ENCODE data around the gene MAP6. TPM values are rescaled to one million over a fixed set of nuclear protein-coding genes. Genes with fewer than 3 reads are reported as not detected.
A peak's percentile ranks its signal among the peaks of the same experiment; 100 is the strongest.

MAP6 gene
- total RNA-seq, 2 donors from 2014 or later = 0.14 TPM; not detected in 1

DNA sequence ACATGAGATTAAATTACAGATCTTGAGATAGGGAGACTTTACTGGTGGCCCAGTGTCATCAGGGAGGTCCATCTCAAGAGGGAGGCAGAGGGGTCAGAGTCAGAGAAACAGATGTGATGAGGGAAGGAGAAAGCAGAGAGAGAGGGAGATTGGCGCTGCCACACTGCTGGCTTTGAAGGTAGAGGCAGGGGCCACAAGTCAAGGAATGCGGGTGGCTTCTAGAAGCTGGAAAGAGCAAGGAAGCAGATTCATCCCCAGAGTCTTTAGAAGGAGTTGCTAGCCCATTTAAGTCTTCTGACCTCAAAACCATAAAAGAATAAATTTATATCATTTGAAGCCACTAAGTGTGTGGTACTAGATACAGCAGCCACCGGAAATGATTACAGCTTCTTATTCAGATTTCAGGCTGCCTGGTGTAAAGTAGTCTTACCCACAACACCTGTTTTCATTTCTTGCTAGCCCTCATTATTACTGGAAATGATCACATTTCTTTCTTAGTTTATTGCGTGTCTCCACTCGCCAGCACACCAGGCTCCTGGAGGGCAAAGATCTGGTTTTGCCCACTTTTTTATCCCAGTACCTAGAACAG is 119.4 kb downstream of the MAP6 start:
- H3K4me1 Mint-ChIP-seq (ENCODE audit: low read depth in 2 of 2) = peaks cover 7 to 12% of the 10 kb centered on the region in 2 donors
- peaks cover 0 to 12% of the 10 kb centered on the region in 2 donors for H3K27me3 Mint-ChIP-seq
- no peaks in the 10 kb centered on the region for H3K9me3 Mint-ChIP-seq
- no peak for ATAC-seq
- H3K4me3 Mint-ChIP-seq = no peak overlapping the region
- no peak for DNase-seq (ENCODE audit: low spot score)
- no peaks in the 10 kb centered on the region for H3K36me3 Mint-ChIP-seq
- H3K27ac Mint-ChIP-seq = no peak overlapping the region

DNA sequence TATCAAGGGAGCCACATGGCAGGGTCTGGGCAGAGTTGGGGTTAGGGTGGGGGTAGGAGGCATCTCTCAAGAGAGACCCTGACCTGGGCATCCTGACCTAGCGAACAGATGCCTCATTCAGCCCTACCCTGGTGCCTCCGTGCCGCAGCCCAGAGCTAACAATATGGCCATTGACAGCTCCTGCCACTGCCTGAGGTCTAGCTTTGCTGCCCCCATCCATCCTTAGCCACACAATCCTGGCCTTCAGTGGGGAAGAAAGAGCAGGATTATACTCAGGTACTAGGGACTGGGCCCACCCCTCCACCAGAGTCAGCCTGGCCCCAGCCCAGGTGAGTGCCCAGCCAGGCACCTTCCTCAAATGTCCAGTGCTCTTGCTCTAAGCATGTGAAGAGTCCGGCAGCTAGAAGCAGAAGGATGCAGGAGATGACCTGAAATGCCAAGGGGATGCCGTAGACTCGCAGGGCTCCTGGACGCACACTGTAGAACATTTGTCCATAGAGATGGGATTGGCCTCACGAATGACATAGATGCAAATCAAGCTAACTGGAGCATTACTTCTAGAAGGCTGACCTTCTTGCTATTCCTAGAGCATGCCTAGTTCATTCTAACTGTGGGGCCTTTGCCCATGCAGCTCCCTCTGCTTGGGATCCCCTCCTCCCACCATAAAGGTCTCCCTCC is 120.1 kb downstream of the MAP6 start:
- H3K9me3 Mint-ChIP-seq = no peaks in the 10 kb centered on the region
- peaks cover 7 to 12% of the 10 kb centered on the region in 2 donors for H3K4me1 Mint-ChIP-seq (ENCODE audit: low read depth in 2 of 2)
- no peak for ATAC-seq
- no peaks in the 10 kb centered on the region for H3K36me3 Mint-ChIP-seq
- no peak overlapping the region for H3K4me3 Mint-ChIP-seq
- H3K27me3 Mint-ChIP-seq = peaks cover 0 to 12% of the 10 kb centered on the region in 2 donors
- no peak for DNase-seq (ENCODE audit: low spot score)
- H3K27ac Mint-ChIP-seq = no peak overlapping the region

DNA sequence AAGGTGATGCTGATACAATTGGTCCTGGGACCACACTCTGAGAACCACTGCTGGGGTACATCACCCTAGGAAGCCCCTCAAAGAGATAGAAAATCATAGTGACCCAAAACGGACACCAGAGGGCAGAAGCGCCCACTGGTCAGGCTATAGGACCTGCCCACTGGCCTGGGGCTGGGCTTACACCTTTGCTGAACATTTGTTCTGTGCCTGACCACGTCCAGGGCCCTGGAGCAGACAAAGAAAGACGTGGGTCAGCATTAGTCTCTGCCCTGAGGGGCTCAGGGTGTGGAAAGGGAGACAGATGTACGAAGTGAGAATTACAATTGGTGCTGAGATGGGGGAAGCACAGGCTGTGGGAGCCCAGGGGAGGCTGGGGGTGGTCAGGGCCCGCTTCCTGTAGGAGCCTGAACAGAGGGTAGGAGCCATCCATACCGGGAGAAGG is 121.2 kb downstream of the MAP6 start:
- Mint-ChIP-seq H3K36me3 (no peaks in the 10 kb centered on the region), H3K9me3 (no peaks in the 10 kb centered on the region), H3K27ac (peak overlapping the region; percentile 40 to 75), H3K4me1 (ENCODE audit: low read depth in 2 of 2) (peaks cover 7 to 12% of the 10 kb centered on the region in 2 donors), H3K4me3 (no peak overlapping the region), H3K27me3 (peaks cover 0 to 12% of the 10 kb centered on the region in 2 donors)
- peak; percentile 67 to 75 for ATAC-seq
- DNase-seq (ENCODE audit: low spot score) = no peak

DNA sequence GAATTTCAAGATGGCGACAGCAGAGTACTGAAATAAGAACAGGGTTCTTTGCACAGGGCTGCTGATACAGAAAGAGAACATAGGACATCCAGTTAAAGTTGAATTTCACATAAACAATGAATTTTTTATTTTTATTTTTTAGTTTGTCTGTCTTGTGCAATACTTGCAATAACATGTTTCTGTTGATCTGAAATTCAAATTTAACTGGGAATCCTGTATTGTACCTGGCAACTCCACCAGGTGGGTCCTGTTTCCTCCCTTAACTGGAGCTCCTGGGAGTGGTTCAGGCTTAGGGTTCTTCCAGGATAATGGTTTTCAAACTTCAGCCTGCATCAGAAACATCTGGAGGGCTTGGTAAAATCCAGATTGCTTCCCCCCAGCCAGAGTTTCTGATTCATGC is 121.7 kb downstream of the MAP6 start:
- Mint-ChIP-seq H3K27me3 (peaks cover 0 to 12% of the 10 kb centered on the region in 2 donors), H3K27ac (peak overlapping the region in 1 of 2 donors; percentile 75), H3K4me1 (ENCODE audit: low read depth in 2 of 2) (peaks cover 7 to 12% of the 10 kb centered on the region in 2 donors), H3K9me3 (no peaks in the 10 kb centered on the region), H3K4me3 (no peak overlapping the region), H3K36me3 (no peaks in the 10 kb centered on the region)
- no peak for DNase-seq (ENCODE audit: low spot score)
- ATAC-seq = no peak

DNA sequence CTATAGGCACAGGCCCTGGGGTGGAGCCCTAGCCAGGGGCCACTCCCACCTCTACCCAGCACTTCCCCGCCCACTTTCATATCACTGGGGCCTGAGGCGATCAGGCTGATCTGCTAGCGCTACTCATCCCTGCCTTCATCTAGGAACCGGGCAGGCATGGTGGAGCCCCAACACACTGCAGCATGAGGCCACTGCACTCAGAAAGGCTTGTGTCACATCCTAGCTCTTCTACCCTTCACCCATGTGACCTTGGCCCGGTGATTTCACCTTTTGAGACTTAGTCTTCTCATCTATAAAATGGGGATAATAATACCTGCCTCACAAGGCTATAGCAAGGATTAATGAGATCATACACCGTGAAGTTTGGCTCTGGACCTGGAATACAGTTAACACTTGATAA is 125.0 kb downstream of the MAP6 start:
- peaks cover 6 to 12% of the 10 kb centered on the region in 2 donors for H3K27me3 Mint-ChIP-seq
- H3K4me3 Mint-ChIP-seq = no peak overlapping the region
- ATAC-seq = no peak
- H3K36me3 Mint-ChIP-seq = no peaks in the 10 kb centered on the region
- H3K4me1 Mint-ChIP-seq (ENCODE audit: low read depth in 2 of 2) = peaks cover 7 to 13% of the 10 kb centered on the region in 2 donors
- H3K27ac Mint-ChIP-seq = no peak overlapping the region
- no peaks in the 10 kb centered on the region for H3K9me3 Mint-ChIP-seq
- DNase-seq (ENCODE audit: low spot score) = no peak

DNA sequence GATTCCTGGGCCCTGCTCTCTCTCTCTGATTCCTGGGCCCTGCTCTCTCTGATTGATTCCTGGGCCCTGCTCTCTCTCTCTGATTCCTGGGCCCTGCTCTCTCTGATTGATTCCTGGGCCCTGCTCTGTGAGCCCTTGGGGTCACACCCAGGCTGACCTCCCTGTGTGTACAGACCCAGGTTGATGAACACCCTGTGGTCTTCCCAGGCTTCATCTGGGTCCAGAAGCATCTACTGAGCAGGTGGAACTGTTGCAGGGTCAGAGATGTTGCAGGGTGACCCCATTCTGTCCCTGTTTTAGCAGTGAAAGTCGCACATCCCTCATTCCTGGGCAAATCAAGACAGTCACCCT is 126.8 kb downstream of the MAP6 start:
- DNase-seq (ENCODE audit: low spot score) (no peak), ATAC-seq (no peak)
- Mint-ChIP-seq H3K36me3 (no peaks in the 10 kb centered on the region), H3K4me3 (no peak overlapping the region), H3K4me1 (ENCODE audit: low read depth in 2 of 2) (peaks cover 16 to 24% of the 10 kb centered on the region in 2 donors), H3K27ac (no peak overlapping the region), H3K27me3 (peaks cover 6 to 13% of the 10 kb centered on the region in 2 donors), H3K9me3 (no peaks in the 10 kb centered on the region)

DNA sequence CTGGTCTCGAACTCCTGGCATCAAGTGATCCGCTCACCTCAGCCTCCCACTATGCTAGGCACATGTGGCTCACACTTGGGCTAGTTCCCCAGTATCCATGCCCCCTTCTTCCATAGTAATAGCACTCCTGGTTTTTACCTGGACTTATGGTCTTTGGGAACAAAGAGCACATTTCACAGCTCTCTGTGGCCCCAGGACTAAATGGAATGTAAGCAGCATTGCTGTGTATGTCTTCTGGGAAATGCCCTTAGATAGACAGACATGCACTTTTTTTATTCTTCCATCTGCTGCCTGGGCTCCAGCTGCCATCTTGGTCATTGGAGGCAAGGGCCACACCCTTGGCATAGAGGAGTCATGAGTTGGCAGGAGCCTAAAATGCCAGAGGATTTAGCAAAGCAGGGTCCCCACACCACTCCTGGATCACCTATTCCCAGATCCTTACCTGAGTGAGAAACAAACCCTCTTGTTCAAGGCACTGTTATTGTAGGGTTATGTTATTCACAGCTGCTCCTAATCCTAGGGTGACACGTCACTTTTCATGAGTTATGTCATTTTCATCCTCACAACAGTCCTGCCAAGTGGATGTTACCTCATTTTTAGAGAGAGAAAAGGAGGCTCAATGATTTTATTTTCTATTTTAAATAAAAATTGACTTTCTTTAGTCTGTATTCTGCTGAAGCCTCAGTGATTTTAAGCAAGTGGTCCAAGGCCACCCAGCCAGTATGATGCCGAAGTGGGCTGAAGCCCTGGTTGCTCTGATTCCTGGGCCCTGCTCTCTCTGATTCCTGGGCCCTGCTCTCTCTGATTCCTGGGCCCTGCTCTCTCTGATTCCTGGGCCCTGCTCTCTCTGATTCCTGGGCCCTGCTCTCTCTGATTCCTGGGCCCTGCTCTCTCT is 127.4 kb downstream of the MAP6 start:
- no peak overlapping the region for H3K4me3 Mint-ChIP-seq
- H3K27ac Mint-ChIP-seq = no peak overlapping the region
- H3K36me3 Mint-ChIP-seq = no peaks in the 10 kb centered on the region
- H3K9me3 Mint-ChIP-seq = no peaks in the 10 kb centered on the region
- ATAC-seq = no peak
- peaks cover 6 to 10% of the 10 kb centered on the region in 2 donors for H3K27me3 Mint-ChIP-seq
- no peak for DNase-seq (ENCODE audit: low spot score)
- H3K4me1 Mint-ChIP-seq (ENCODE audit: low read depth in 2 of 2) = peaks cover 23 to 30% of the 10 kb centered on the region in 2 donors

DNA sequence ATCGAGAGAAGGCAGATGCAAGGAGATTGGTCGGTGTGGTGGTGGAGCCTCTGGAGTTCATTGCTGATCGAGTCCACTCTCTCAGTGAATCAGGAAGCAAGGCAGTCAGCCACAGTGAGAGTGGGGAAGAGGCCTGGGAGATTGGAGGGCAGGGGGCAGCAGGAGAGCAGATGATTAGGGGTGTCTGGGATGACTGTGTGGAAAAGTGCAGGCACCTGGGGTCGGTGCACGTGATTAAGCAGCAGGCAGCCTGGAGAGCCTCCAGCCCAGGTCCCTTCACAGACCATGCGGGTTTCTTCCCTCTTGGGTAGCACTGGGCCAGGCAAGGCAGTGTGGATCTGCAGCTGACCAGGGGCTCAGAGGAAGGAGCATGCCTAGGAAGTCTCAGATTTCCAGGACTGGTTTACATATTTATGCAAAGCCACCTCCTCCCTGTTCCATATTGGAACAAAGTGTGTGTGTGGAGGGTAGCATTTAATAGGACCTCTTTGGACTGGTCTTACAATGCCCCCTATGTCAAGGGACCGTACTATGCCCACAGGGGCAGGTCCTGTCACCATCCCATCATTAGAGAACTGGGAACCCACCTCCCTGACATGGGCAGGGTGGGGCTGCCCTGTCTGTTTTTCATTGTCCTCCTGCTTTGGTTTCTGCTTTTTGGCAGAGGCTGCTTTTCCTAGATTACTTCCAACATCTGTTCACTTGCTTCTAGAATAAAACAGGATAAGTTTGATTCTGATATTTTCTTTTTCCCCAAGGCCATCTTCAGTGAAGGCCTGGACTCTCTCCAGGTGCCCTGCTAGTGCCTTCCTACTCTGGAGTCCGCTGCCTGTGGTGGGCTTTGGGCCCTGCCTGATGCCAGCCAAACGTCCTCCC is 129.1 kb downstream of the MAP6 start:
- Mint-ChIP-seq H3K27me3 (peaks cover 6 to 8% of the 10 kb centered on the region in 2 donors), H3K36me3 (no peaks in the 10 kb centered on the region), H3K9me3 (no peaks in the 10 kb centered on the region), H3K4me1 (ENCODE audit: low read depth in 2 of 2) (peaks cover 36 to 47% of the 10 kb centered on the region in 2 donors), H3K27ac (peak overlapping the region; percentile 3 to 77), H3K4me3 (no peak overlapping the region)
- ATAC-seq = no peak
- DNase-seq (ENCODE audit: low spot score) = no peak

DNA sequence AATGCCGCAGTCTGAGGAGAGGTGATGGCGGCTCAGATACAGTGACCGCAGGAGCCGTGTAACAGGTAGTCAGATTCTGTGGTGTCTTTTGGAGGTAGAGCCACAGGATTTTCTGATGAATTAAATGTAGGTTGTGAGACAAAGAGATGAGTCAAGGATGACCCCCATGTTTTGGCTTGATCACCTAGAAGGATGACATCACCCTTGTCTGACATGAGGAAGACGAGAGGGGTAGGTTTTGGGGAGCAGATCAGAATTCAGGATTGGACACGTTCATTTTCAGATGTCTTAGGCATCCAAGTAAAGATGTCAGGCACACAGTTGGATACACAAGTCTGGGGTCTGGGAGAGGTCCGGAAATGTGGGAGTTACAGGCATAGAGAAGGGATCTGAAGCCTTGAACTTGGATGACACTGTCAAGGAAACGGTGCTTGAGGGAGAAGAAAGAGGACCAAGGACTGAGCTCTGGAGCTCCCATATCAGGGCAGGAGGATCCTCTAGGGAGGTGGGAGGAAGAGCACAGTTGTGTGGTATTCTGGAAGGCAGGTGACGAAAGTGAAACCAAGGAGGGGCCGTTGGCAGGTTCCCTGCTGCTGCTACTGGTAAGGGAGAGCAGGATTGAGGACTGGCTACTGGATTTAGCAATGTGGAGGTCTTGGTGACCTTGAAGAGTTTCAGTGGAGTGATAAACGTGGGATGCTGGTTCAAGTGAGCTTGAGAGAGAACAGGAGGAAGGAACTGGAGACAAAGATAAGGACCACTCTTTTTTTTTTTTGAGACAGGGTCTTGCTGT is 130.5 kb downstream of the MAP6 start:
- Mint-ChIP-seq H3K4me1 (ENCODE audit: low read depth in 2 of 2) (peaks cover 43 to 52% of the 10 kb centered on the region in 2 donors), H3K27ac (peak overlapping the region; percentile 77 to 87), H3K9me3 (no peaks in the 10 kb centered on the region), H3K36me3 (no peaks in the 10 kb centered on the region), H3K27me3 (peaks cover 6 to 9% of the 10 kb centered on the region in 2 donors), H3K4me3 (peak overlapping the region; percentile 70)
- ATAC-seq = no peak
- no peak for DNase-seq (ENCODE audit: low spot score)

DNA sequence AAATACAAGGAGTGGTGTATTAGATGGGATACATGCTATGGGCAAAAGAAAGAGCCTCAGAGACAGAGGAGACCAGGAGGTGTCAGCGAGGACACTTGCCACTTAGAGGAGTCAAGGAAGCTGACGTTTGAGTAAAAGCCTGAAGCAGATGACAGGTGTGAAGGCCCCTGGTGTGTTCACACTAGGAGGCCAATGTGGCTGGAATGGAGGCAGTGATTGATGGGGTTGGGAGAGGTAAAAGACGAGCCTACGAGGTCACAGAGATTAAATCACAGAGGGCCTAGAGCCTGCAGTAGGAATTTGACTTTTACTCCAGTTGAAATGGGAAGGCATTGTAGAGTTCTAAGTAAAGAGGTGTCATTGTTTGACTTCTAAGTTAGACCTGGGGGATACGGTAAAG is 131.1 kb downstream of the MAP6 start:
- DNase-seq (ENCODE audit: low spot score) (no peak), ATAC-seq (peak; percentile 3 to 7)
- Mint-ChIP-seq H3K27ac (peak overlapping the region; percentile 77 to 87), H3K27me3 (peaks cover 6 to 9% of the 10 kb centered on the region in 2 donors), H3K4me3 (peak overlapping the region; percentile 70), H3K4me1 (ENCODE audit: low read depth in 2 of 2) (peaks cover 43 to 52% of the 10 kb centered on the region in 2 donors), H3K9me3 (no peaks in the 10 kb centered on the region), H3K36me3 (no peaks in the 10 kb centered on the region)
